ENCODE measurements around the gene RIN3. TPM values are rescaled to one million over a fixed set of nuclear protein-coding genes. Genes with fewer than 3 reads are reported as not detected.
A peak's percentile ranks its signal among the peaks of the same experiment; 100 is the strongest.

RIN3 gene
- total RNA-seq, 4 donors from 2014 or later: 6.2 to 29.8 (median 12.2) TPM

DNA sequence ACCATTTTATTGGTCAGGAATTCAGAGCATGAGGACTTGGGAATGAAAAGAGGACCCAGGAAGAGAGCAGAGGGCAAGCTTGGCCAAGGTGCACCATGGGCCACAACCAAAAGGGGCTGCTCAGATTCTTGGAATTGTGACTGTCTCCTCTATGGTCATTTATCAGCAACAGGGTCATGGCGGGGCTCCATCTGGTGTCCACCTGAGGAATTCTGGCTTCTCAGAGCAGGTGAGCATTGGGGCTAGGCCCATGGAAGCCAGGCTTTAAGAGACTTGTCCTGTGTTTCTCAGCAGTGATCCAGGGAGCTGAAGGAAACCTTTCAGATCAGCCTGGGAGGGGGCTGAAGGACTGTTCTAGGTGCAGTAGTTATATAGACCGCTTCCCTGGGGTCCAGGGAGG, 2.6 kb upstream of the RIN3 start:
- Histone ChIP-seq H3K27me3 (no peaks in the 10 kb centered on the region), H3K4me3 (no peak overlapping the region), H3K36me3 (no peaks in the 10 kb centered on the region), H3K27ac (peak overlapping the region; percentile 68 to 73), H3K9me3 (no peaks in the 10 kb centered on the region), H3K4me1 (no peaks in the 10 kb centered on the region)
- TF ChIP-seq, protein P1, sequence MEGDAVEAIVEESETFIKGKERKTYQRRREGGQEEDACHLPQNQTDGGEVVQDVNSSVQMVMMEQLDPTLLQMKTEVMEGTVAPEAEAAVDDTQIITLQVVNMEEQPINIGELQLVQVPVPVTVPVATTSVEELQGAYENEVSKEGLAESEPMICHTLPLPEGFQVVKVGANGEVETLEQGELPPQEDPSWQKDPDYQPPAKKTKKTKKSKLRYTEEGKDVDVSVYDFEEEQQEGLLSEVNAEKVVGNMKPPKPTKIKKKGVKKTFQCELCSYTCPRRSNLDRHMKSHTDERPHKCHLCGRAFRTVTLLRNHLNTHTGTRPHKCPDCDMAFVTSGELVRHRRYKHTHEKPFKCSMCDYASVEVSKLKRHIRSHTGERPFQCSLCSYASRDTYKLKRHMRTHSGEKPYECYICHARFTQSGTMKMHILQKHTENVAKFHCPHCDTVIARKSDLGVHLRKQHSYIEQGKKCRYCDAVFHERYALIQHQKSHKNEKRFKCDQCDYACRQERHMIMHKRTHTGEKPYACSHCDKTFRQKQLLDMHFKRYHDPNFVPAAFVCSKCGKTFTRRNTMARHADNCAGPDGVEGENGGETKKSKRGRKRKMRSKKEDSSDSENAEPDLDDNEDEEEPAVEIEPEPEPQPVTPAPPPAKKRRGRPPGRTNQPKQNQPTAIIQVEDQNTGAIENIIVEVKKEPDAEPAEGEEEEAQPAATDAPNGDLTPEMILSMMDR (IDR thresholded peaks at IDR 0.05): no peak
- no peak for TF ChIP-seq POLR2A (IDR thresholded peaks at IDR 0.05)
- intact Hi-C loops (cut with DNase I; ENCODE audit: low total_unique reads): no loop called here
- no peak for DNase-seq

DNA sequence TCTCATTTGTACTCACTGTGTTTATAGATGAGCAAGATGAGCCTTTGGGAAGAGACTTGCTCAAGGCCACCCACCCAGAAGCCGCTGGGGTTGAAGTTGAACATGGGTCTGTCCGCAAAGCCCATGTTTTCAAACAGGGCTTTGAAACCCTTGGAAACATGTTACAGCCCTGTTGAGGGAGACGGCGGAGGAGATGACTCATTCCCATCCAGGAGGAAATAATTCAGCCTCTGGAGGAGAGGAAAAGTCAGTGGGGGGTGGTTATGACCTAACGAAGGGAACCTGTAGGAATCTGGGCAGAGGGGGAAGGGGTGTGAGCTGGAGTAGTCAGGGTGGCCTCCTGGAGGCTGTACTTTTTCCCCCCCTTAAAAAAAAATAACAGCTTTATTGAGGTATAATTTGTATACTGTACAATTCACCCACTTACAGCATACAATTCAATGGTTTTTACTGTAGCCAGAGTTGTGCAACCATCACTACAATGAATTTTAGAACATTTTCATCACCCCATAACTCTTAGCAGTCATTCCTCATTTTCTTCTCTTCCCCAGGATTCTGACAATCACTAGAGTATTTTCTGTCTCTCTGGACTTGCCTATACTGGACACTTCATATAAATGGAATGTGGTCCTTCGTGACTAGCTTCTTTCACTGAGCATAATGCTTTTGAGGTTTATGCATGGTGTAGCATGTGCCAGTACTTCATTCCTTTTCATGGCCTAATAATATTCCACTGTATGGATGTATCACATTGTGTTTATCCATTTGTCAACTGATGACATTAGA, 1.9 kb upstream of the RIN3 start:
- peak overlapping the region; percentile 68 to 73 for H3K27ac ChIP-seq

DNA sequence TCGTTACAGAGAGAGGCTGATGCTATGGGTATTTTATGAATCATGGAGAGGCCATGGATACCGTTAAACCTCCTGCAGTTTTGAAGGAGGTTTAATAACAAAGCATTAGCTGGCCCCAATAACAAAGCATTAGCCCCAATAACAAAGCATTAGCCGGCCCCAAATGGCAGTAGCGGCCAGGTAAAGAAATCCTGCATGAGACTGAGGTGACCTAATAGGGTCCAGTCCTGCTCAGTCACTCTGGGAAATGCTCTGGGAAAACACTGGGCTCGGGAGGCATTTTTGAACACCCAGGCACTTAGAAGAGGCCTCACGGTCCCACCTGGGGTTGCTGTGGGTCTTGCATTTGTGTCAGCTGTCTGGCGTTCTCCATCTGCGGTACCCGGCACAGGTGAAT, 776 bp upstream of the RIN3 start:
- no peaks in the 10 kb centered on the region for H3K27me3 ChIP-seq
- no peak for DNase-seq
- peak overlapping the region; percentile 85 for H3K27ac ChIP-seq
- no peaks in the 10 kb centered on the region for H3K36me3 ChIP-seq
- no peaks in the 10 kb centered on the region for H3K9me3 ChIP-seq
- intact Hi-C loops (cut with DNase I; ENCODE audit: low total_unique reads): no loop called here
- H3K4me1 ChIP-seq: no peaks in the 10 kb centered on the region
- H3K4me3 ChIP-seq: peak overlapping the region; percentile 51 to 57
- no peak for TF ChIP-seq POLR2A (IDR thresholded peaks at IDR 0.05)
- TF ChIP-seq, protein P1 (IDR thresholded peaks at IDR 0.05): no peak

More for the DNA sequence above, 1.9 kb upstream of the RIN3 start:
- no peaks in the 10 kb centered on the region for H3K4me1 ChIP-seq
- H3K4me3 ChIP-seq: no peak overlapping the region
- no peaks in the 10 kb centered on the region for H3K9me3 ChIP-seq
- H3K36me3 ChIP-seq: no peaks in the 10 kb centered on the region
- TF ChIP-seq, protein P1 (IDR thresholded peaks at IDR 0.05): no peak
- TF ChIP-seq POLR2A (IDR thresholded peaks at IDR 0.05): no peak
- no peaks in the 10 kb centered on the region for H3K27me3 ChIP-seq
- intact Hi-C loops (cut with DNase I; ENCODE audit: low total_unique reads): no loop called here
- peak; percentile 42 to 72 for DNase-seq

DNA sequence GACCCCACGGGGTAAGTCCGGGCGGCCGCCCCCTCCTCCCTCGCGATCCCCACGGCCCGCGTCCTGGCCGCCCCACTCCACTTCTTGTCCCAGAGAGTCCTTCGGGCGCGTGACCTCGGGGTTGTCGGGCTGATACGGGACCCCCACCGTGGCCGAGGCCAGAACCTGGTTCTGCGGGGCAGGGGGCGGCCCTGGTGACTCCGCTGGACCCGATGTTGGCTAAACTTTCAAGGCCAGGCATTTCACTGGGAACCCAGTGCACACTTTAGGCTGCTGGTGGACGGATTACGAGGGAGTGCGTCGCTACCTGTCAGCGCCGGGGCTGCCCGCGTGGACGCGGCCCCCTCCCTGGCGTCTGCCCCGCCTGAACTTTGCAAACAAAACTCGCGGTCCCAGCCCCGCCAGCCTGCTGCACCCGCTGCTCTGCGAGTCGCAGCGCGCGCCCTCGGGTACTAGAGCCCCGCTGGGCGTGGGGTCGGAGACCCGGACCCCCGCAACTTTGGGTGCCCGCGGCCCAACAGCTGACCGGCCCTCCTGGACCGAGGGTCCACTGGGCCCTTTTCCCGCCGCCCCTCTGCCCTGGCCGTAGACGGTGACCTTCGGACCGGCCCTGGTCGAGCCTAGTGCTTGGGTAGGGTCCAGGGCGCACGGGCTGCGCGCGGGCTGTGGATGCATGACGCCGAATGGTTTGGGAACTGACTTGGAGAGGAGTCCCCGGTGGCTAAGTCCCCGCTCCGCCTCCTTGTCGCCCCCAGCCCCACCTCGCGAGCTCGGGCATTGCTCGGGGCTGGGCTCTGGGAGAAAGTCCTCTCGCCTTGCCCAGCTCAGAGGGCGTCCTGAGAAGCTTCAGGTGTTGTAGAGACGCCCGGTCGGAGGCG, 624 bp downstream of the RIN3 start:
- H3K27ac ChIP-seq: peak overlapping the region; percentile 85
- H3K27me3 ChIP-seq: no peaks in the 10 kb centered on the region
- H3K9me3 ChIP-seq: no peaks in the 10 kb centered on the region
- TF ChIP-seq POLR2A (IDR thresholded peaks at IDR 0.05): no peak
- TF ChIP-seq, protein P1 (IDR thresholded peaks at IDR 0.05): no peak
- DNase-seq: peak in 1 of 2 donors; percentile 31
- peak overlapping the region; percentile 51 to 57 for H3K4me3 ChIP-seq
- intact Hi-C loops (cut with DNase I; ENCODE audit: low total_unique reads): no loop called here
- no peaks in the 10 kb centered on the region for H3K36me3 ChIP-seq
- no peaks in the 10 kb centered on the region for H3K4me1 ChIP-seq
